Lower leg skin (tissue), 4 donors: ENCODE measurements around the gene KIAA1671. TPM values are rescaled to one million over a fixed set of nuclear protein-coding genes. Genes with fewer than 3 reads are reported as not detected.
A peak's percentile ranks its signal among the peaks of the same experiment; 100 is the strongest.

Experiments used
- DNase-seq, 2 donors: peaks; one replicate each; pipeline ENCODE4 v3.0.0-alpha.2; 2019; ENCODE audit warnings: low spot score in 2 of 2
- H3K4me3 ChIP-seq: fragments of 200-600 bp; sonication (generic); 2 replicates; pipeline ENCODE4 v1.5.1; 2017; ENCODE audit warnings: mild to moderate bottlenecking, low read depth; ENCODE audit not compliant: poor library complexity, severe bottlenecking
- CTCF ChIP-seq, 3 donors: fragments of 450-650 bp; IDR thresholded peaks; one replicate each; pipeline ENCODE4 v1.5.1; 2016; ENCODE audit warnings: antibody characterized with exemption in 3 of 3, mild to moderate bottlenecking in 3 of 3, moderate library complexity in 2 of 3
- POLR2A ChIP-seq, 2 donors: fragments of 450-650 bp; IDR thresholded peaks; one replicate each; pipeline ENCODE4 v1.6.1; 2016 to 2017; ENCODE audit warnings: antibody characterized with exemption in 2 of 2, mild to moderate bottlenecking in 1 of 2, moderate library complexity in 1 of 2
- WGBS, 2 donors: methylation state at CpG; one replicate each; pipeline ENCODE4 v1.1.5; 2018; 5-methylcytosine and 5-hydroxymethylcytosine counted together
- intact Hi-C: fragments of 100-400 bp; cut with DNase I; formaldehyde crosslinking; loops from one replicate; pipeline ENCODE4 v1.15.0; 2023; ENCODE audit warnings: low total_unique reads
- total RNA-seq, 4 donors: library from RNA; depleted of rRNA; stranded (reverse); fragments of >200 nt; gene quantifications; one replicate each; pipeline ENCODE4 v1.1.0, GENCODE V29; 2016

The KIAA1671 gene
- total RNA-seq, 4 donors from 2014 or later = 60.0 to 87.8 (median 85.1) TPM

GRCh38 chr22:25110846-25111578, 158.5 kb downstream of the KIAA1671 start:
- peak; percentile 51 to 89 for DNase-seq
- peak overlapping the region; percentile 41 for H3K4me3 ChIP-seq
- TF ChIP-seq CTCF (IDR thresholded peaks at IDR 0.05) (peak in 1 of 3 donors; percentile 9), POLR2A (IDR thresholded peaks at IDR 0.05) (no peak)
- intact Hi-C loops = no loop called here
- WGBS, 2 donors = 0 to 1% methylated on average over 22 to 32 of the region's 36 CpGs

- 22 to 38% methylated on average over 23 to 28 of the region's 35 CpGs for WGBS, 2 donors
- TF ChIP-seq CTCF (IDR thresholded peaks at IDR 0.05) (no peak), POLR2A (IDR thresholded peaks at IDR 0.05) (no peak)
- peak overlapping the region; percentile 41 for H3K4me3 ChIP-seq
- DNase-seq = no peak
- intact Hi-C loops = no loop called here
Observed at GRCh38 chr22:25111579-25112517, 159.3 kb downstream of the KIAA1671 start.

- TF ChIP-seq POLR2A (IDR thresholded peaks at IDR 0.05) (no peak), CTCF (IDR thresholded peaks at IDR 0.05) (no peak)
- DNase-seq = no peak
- 41 to 50% methylated on average over 20 of the region's 20 CpGs for WGBS, 2 donors
- intact Hi-C loops = no loop called here
- H3K4me3 ChIP-seq = peak overlapping the region; percentile 30
Observed at GRCh38 chr22:25112538-25113253, 160.2 kb downstream of the KIAA1671 start.

- TF ChIP-seq CTCF (IDR thresholded peaks at IDR 0.05) (no peak), POLR2A (IDR thresholded peaks at IDR 0.05) (no peak)
- 38 to 78% methylated on average over 2 to 5 of the region's 7 CpGs for WGBS, 2 donors
- H3K4me3 ChIP-seq = no peak overlapping the region
- DNase-seq = no peak
- intact Hi-C loops = no loop called here
Observed at GRCh38 chr22:25113316-25113721, 160.8 kb downstream of the KIAA1671 start.
